ENCODE measurements around the gene CX3CL1.
"Not testable (repeated sequence)": the region's sequence is repeated elsewhere in the genome, so short reads cannot be mapped to it uniquely, and the experiment has no call there.

CX3CL1 gene

DNA sequence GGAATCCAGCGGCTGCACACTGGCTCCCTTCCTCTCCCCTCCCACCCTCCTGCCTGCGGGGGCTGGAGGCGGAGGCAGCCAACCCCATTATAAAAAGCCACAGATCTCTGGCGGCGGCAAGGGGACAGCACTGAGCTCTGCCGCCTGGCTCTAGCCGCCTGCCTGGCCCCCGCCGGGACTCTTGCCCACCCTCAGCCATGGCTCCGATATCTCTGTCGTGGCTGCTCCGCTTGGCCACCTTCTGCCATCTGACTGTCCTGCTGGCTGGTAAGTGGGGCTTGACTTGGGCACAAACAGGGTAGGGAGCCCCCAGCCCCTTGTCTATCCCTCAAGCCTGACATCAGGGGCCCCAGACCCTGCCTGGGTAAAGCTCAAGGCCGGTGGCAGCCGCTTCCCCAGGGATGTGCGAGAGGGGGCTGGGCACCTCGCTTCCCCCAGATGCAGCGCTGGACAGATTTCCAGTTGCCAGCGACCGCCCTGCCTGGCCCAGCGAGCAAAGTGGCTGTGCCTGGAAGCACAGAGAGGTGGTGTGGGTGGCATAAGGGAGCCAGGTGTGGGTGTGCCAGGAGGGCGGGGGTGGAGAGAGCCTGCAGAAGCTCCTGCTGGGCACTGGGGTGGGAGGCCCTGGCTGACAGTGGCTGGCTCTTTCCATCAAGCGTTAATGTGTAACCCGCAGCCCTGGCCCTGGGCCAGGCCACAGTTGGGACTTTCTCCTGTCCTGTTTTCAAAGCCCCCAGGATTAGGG lies at the start of gene CX3CL1:
CX3CL1 (plus strand) TSS at position 119 of the 745 bp plus-strand sequence; CDS start at position 198, 79 bp downstream.
- no peaks in the 10 kb centered on the region for H3K9me3 Mint-ChIP-seq
- DNase-seq = no peak
- no peak within 1 kb of the TSS for H3K4me3 Mint-ChIP-seq
- H3K36me3 Mint-ChIP-seq = no peaks in the 10 kb centered on the region
- H3K27me3 Mint-ChIP-seq = peaks cover 12% of the 10 kb centered on the region
- H3K27ac Mint-ChIP-seq = no peak within 1 kb of the TSS
- H3K4me1 Mint-ChIP-seq = no peaks in the 10 kb centered on the region
- CTCF ChIA-PET = no interaction called here

DNA sequence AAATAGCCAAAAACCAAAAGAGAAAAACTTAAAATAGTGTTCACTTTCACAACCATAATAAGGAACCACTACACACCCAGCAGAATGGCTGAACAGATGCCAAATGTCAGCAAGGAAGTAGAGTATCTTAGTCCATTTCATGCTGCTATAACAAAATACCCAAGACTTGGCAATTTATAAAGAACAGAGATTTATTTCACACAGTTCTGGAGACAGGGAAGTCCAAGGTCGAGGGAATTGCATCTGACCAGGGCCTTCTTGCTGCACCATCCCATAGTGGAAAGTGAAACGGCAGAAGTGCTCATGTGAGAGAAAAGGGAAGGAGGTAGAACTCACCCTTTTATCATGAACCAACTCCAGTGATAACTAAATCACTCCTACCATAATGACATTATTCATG lies 47.5 kb upstream of the CX3CL1 start:
- no peak for DNase-seq
- Mint-ChIP-seq H3K36me3 (no peaks in the 10 kb centered on the region), H3K4me1 (no peaks in the 10 kb centered on the region), H3K27me3 (peaks cover 10% of the 10 kb centered on the region), H3K27ac (no peak overlapping the region), H3K4me3 (no peak overlapping the region), H3K9me3 (no peaks in the 10 kb centered on the region)
- CTCF ChIA-PET = no interaction called here

DNA sequence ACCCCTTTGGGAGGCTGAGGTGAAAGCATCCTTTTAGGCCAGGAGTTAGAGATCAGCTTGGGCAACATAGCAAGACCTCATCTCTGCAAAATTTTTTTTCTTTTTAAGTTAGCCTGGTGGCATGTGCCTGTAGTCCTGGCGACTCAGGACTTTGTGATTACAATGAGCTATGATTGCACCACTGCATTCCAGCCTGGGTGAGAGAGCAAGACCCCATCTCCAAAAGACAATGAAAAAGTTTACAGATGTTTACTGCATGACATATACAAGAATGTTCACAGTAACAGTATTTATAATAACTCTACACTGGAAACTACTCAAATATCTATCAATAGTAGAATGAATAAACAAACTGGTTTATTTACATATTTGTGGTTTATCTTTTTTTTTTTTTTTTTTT lies 46.8 kb upstream of the CX3CL1 start:
- Mint-ChIP-seq H3K27me3 (peaks cover 13% of the 10 kb centered on the region), H3K4me1 (no peaks in the 10 kb centered on the region), H3K36me3 (no peaks in the 10 kb centered on the region), H3K27ac (no peak overlapping the region), H3K9me3 (no peaks in the 10 kb centered on the region), H3K4me3 (no peak overlapping the region)
- CTCF ChIA-PET = no interaction called here
- no peak for DNase-seq

DNA sequence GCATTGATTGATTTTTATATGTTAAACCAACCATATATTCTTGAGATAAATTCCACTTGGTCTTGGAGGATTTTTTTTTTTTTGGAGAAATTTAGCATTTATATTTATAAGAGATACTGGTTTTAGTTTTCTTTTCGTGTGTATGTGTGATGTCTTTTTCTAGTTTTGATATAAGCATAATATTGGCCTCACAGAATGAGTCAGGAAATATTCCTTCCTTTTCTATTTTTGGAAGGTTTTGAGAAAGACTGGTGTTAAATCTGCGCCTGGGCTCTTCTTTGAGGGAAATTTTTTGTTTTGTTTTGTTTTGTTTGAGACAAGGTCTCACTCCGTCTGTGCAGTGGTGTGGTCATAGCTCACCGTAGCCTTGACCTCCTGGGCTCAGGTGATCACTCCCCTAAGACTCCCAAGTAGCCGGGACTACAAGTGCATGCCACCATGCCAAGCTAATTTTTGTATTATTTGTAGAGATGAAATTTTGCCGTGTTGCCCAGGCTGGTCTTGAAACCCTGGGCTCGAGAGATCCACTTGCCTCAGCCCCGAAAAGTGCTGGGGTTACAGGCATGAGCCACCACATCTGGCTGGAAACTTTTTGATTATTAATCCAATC lies 42.5 kb upstream of the CX3CL1 start:
- Mint-ChIP-seq H3K36me3 (no peaks in the 10 kb centered on the region), H3K9me3 (no peaks in the 10 kb centered on the region), H3K4me1 (no peaks in the 10 kb centered on the region), H3K27me3 (peaks cover 28% of the 10 kb centered on the region), H3K27ac (no peak overlapping the region), H3K4me3 (no peak overlapping the region)
- CTCF ChIA-PET = no interaction called here
- DNase-seq = no peak

DNA sequence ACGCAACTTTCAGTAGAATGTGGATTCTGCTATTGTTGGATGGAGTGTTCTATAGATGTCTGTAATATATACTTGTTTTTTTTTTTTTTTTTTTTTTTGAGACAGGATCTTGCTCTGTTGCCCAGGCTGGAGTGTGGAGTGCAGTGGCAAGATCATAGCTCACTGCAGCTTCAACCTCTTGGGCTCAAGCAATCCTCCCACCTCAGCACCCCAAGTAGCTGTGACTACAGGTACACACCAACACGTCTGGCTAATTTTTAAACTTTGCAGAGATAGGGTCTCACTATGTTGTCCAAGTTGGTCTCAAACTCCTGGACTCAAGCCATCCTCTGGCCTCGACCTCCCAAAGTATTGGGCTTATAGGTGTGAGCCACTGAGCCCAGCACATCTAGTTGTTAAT lies 40.9 kb upstream of the CX3CL1 start:
- Mint-ChIP-seq H3K9me3 (no peaks in the 10 kb centered on the region), H3K4me1 (no peaks in the 10 kb centered on the region), H3K4me3 (no peak overlapping the region), H3K27me3 (peaks cover 33% of the 10 kb centered on the region), H3K27ac (no peak overlapping the region), H3K36me3 (no peaks in the 10 kb centered on the region)
- no peak for DNase-seq
- CTCF ChIA-PET = no interaction called here

DNA sequence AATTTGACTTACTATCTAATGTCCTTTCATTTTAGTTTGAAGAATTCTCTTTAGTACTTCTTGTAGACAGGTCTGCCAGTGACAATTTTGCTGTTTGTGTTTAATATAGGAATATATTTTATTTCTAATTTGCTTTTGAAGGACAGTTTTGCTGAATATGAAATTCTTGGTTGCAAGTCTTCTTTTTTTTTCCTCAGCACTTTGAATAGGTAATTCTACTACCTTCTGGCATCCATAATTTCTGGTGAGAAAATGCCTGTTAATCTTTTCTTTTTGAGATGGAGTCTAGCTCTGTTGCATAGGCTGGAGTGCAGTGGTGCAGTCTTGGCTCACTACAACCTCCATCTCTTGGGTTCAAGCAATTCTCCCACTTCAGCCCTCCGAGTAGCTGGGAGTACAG lies 38.9 kb upstream of the CX3CL1 start:
- Mint-ChIP-seq H3K27me3 (peaks cover 31% of the 10 kb centered on the region), H3K4me3 (no peak overlapping the region), H3K4me1 (no peaks in the 10 kb centered on the region), H3K27ac (no peak overlapping the region), H3K36me3 (no peaks in the 10 kb centered on the region), H3K9me3 (no peaks in the 10 kb centered on the region)
- CTCF ChIA-PET = interaction anchor here (1.6 kb wide), 1 partner anchor 11 kb away, joined by 3 read pairs; no protein-coding TSS in a partner anchor
- DNase-seq = no peak

DNA sequence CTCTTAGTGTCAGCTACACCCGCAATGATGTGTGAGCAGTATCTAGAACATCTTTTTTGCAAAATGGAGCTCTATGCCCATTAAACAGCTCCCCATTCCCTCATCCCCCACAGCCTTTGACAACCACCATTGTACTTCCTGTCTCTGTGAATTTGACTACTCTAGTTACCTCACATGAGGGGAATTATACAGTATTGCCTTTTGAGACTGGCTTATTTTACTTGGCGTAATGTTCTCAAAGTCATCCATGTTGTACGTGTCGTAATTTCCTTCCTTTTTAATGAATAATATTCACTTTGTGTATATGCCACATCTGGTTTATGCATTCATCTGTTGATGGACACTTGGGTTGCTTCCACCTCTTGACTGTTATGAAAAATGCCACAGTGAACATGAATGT lies 36.9 kb upstream of the CX3CL1 start:
- CTCF ChIA-PET = interaction anchor here (0.6 kb wide), 1 partner anchor 284 kb away, joined by 3 read pairs; no protein-coding TSS in a partner anchor
- no peak for DNase-seq
- no peak overlapping the region for H3K27ac Mint-ChIP-seq
- no peaks in the 10 kb centered on the region for H3K9me3 Mint-ChIP-seq
- no peaks in the 10 kb centered on the region for H3K4me1 Mint-ChIP-seq
- H3K4me3 Mint-ChIP-seq = no peak overlapping the region
- H3K36me3 Mint-ChIP-seq = no peaks in the 10 kb centered on the region
- peaks cover 42% of the 10 kb centered on the region for H3K27me3 Mint-ChIP-seq

DNA sequence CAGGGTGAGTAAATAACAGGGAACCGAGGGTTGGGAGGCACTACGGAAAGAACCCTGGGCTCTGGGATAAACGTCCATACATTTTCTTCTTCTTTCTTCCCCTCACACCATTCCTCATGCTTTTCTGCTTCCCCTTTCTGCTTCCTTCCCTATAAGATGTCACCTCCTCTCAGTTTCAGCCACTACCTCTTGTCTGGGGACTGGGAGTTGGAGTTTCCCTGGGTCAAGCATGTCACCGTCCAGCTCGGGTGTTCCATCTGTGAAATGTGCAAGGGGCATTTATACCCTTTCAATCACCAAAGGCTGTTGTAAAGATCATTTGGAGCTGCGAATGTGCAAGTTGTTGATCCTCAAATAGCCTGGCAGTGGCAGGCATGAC lies 31.2 kb upstream of the CX3CL1 start:
- Mint-ChIP-seq H3K36me3 (no peaks in the 10 kb centered on the region), H3K27me3 (peaks cover 49% of the 10 kb centered on the region), H3K4me3 (no peak overlapping the region), H3K4me1 (peaks cover 7% of the 10 kb centered on the region), H3K9me3 (no peaks in the 10 kb centered on the region), H3K27ac (no peak overlapping the region)
- DNase-seq = no peak
- CTCF ChIA-PET = no interaction called here

DNA sequence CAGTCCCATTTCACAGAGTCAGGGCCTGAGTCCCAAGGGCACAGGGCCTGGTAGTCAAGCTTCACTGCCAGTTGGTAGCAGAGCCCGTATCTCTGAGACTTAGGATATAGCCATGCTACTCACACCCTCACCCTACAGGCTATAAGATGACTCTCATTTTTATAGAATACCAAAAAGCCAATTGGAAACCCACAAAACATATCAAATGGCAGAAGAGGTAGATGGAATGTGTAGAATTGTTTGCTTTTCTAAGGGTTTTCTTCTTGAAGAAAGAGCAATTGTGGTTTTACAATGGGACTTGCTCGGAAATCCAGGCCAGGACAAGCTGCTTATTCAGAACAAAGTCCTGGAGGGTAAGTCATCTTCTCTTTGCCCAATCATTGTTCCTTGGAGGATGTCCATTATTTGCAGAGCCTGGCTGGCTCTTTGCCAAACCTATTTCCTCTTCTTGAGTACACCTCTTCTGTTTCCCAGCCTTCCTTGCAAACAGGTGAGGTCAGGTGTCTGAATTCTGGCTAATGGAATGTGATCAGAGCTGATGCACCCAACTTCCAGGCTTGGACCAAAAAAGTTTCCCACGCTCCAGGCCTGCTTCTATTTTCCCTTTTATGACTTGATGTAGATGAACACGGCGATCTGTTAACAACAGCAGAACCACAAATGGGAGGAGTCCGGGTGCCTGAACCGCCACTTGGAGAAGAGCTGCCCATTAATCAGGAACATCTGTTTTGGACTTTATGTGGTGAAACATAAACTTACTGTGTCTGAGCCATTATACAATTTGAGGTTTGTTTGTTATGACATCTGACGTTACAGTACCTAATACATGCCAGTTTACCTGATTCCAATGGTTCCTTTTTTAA lies 30.6 kb upstream of the CX3CL1 start:
- CTCF ChIA-PET = no interaction called here
- Mint-ChIP-seq H3K4me1 (peaks cover 7% of the 10 kb centered on the region), H3K9me3 (no peaks in the 10 kb centered on the region), H3K4me3 (no peak overlapping the region), H3K27me3 (peaks cover 53% of the 10 kb centered on the region), H3K27ac (no peak overlapping the region), H3K36me3 (no peaks in the 10 kb centered on the region)
- DNase-seq = no peak

DNA sequence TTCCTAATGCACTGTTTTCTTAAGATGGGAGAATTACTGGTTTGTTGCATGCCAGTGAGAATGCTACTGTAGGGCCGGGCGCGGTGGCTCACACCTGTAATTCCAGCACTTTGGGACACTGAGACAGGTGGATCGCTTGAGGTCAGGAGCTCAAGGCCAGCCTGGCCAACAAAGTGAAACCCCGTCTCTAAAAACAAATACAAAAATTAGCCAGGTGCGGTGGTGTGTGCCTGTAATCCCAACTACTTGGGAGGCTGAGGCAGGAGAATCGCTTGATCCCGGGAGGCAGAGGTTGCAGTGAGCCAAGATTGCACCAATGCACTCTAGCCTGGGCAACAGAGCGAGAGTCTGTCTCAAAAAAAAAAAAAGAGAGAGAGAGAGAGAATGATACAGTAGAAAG lies 29.7 kb upstream of the CX3CL1 start:
- DNase-seq, H3K4me1 Mint-ChIP-seq, H3K27ac Mint-ChIP-seq, H3K9me3 Mint-ChIP-seq, CTCF ChIA-PET, H3K4me3 Mint-ChIP-seq, H3K36me3 Mint-ChIP-seq: not testable (repeated sequence)
- peaks cover 60% of the 10 kb centered on the region for H3K27me3 Mint-ChIP-seq

DNA sequence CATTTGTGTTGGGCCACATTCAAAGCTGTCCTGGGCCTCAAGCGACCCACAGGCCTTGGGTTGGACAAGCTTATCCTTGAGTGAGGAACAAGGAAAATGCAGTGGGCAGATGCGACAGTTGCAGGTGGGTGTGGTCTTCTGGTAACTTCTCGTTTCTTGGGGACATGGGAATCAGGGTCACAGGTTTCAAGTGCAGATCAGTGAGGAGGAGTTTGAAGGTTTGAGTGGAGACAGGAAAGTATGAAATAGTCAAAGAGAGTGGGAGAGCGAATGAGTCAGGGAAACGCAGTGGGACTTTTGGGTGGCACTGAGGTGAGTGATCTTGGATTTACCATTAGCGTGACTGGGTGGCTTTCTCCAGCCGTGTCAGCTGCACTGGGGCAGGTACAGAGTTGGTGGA lies 29.1 kb upstream of the CX3CL1 start:
- Mint-ChIP-seq H3K4me1 (peaks cover 7% of the 10 kb centered on the region), H3K9me3 (no peaks in the 10 kb centered on the region), H3K4me3 (no peak overlapping the region), H3K27me3 (peaks cover 66% of the 10 kb centered on the region), H3K27ac (no peak overlapping the region), H3K36me3 (no peaks in the 10 kb centered on the region)
- DNase-seq = no peak
- CTCF ChIA-PET = interaction anchor here (1.0 kb wide), 1 partner anchor 70 kb away, joined by 3 read pairs; no protein-coding TSS in a partner anchor

DNA sequence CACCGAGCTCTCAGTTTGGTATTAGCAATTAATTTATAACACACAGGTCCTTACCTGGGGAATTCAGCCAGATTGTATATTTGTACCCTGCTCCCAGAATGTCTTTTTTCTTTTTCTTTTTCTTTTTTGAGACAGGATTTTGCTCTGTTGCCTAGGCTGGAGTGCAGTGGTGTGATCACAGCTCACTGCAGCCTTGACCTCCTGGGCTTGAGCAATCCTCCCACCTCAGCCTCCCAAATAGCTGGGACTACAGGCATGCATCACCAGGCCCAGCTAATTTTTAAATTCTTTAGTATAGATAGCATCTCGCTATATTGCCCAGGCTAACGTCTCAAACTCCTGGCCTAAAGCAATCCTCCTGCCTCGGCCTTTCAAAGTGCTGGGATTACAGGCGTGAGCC lies 28.2 kb upstream of the CX3CL1 start:
- H3K36me3 Mint-ChIP-seq, H3K4me3 Mint-ChIP-seq, DNase-seq, H3K27ac Mint-ChIP-seq, H3K9me3 Mint-ChIP-seq: not testable (repeated sequence)
- CTCF ChIA-PET = interaction anchor here (1.0 kb wide), 1 partner anchor 69 kb away, joined by 3 read pairs; no protein-coding TSS in a partner anchor
- Mint-ChIP-seq H3K27me3 (peaks cover 69% of the 10 kb centered on the region), H3K4me1 (peaks cover 11% of the 10 kb centered on the region)

DNA sequence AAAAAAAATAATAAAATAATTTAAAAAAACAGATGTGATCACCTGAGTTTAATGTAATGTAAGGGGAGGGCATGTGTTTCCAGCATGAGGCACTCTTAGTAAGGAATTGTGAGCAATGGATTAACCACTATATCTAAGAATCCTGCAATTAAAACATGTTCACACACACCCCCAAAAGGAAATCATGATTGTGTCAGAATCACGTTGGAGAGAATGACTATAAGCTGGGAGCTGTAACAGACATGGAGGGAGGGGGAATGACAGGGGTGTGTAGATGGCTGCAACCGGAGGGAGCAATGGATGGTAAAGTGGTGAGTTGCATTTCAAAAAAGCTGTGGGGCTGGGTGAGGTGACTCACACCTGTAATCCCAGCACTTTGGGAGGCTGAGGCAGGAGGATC lies 27.3 kb upstream of the CX3CL1 start:
- H3K36me3 Mint-ChIP-seq = no peaks in the 10 kb centered on the region
- H3K9me3 Mint-ChIP-seq = no peaks in the 10 kb centered on the region
- H3K4me3 Mint-ChIP-seq = no peak overlapping the region
- CTCF ChIA-PET = no interaction called here
- peaks cover 11% of the 10 kb centered on the region for H3K4me1 Mint-ChIP-seq
- peaks cover 69% of the 10 kb centered on the region for H3K27me3 Mint-ChIP-seq
- DNase-seq = no peak
- no peak overlapping the region for H3K27ac Mint-ChIP-seq

DNA sequence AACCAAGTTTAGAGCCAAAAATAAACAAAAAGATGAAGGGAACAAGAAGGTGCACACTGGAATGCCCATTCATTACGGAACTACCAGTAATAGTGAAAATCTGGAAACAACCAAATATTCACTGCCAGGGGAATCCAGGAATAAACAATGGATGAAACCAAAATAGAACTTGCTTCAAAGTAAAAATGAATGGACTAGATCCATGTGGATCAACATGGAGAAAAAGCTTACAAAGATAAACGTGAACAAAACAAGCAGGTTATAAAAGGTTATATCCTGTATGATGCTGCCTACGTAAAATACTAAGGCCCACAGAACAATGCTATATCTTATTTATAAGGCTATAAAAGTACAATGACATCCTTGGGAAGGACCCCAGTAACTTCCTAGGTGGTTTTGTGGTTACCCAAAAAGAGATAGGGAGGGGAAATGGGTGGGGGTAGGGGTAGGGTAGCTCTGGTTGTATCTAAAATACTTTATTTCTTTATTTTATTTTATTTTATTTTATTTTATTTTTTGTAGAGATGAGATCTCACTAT lies 26.6 kb upstream of the CX3CL1 start:
- Mint-ChIP-seq H3K9me3 (no peaks in the 10 kb centered on the region), H3K4me1 (peaks cover 11% of the 10 kb centered on the region), H3K36me3 (no peaks in the 10 kb centered on the region), H3K27me3 (peaks cover 71% of the 10 kb centered on the region), H3K4me3 (no peak overlapping the region), H3K27ac (no peak overlapping the region)
- DNase-seq = no peak
- CTCF ChIA-PET = no interaction called here
